AML-193 (cell line): ENCODE results near the gene LIN37.

Source experiments
- DNase-seq, 2 experiments: peaks; one replicate each; lab custom pipeline; 2025; lab: John Stamatoyannopoulos, UW

The LIN37 gene

DNA sequence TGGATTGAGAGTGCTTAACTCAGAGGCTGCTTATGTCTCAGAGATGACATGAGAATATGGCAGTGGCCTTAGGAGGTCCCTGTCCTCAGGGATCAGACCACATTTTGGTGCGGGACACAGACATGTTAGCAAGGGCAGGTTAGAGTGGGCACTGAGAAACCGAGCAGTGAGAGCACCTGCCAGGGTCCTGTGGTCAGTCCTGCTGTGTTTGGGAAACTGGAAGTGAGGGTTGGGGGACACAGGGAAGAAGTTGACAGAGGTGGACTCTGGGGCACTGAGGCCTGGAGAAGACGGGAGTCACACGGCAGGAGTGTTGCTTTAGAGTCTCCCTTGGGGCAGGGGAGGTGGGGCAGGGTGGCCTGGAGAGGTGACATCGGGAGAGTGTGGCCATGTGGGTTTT lies 13.5 kb upstream of the LIN37 start:
- DNase-seq = no peak

DNA sequence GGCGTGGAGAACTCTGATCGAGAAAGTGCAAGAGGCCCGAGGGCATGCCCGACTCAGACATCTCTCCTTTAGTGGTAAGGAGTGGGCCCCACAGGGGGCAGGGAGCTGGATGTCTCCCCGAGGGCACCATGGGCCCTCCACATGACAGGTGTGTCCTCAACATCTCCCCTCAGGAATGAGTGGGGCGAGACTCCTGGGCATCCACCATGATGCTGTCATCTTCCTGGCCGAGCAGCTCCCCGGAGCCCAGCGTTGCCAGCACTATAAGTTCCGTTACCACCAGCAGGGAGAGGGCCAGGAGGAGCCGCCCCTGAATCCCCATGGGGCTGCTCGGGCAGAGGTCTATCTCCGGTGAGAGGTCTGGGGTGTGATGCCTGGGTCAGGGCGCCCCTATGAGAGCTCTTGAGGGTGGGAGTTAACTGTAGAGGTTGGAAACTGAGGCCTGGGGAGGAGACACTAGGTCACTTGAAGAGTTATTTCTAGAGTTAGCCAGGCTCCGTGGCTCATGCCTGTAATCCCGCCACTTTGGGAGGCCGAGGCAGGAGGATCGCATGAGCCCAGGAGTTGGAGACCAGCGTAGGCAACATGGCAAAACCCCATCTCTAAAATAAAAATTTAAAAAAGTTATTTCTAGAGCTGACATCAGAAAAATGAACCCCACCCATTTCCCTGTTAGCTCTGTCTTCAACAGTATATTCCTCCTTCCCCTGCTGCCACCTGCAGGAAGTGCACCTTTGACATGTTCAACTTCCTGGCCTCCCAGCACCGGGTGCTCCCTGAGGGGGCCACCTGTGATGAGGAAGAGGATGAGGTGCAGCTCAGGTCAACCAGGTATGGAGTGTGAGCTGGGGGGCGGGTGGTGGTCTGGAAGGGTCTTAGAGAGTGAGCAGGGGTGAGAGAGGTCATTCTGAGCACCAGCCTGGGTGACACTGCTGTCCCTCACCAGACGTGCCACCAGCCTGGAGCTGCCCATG lies 11.2 kb upstream of the LIN37 start:
- no peak for DNase-seq

DNA sequence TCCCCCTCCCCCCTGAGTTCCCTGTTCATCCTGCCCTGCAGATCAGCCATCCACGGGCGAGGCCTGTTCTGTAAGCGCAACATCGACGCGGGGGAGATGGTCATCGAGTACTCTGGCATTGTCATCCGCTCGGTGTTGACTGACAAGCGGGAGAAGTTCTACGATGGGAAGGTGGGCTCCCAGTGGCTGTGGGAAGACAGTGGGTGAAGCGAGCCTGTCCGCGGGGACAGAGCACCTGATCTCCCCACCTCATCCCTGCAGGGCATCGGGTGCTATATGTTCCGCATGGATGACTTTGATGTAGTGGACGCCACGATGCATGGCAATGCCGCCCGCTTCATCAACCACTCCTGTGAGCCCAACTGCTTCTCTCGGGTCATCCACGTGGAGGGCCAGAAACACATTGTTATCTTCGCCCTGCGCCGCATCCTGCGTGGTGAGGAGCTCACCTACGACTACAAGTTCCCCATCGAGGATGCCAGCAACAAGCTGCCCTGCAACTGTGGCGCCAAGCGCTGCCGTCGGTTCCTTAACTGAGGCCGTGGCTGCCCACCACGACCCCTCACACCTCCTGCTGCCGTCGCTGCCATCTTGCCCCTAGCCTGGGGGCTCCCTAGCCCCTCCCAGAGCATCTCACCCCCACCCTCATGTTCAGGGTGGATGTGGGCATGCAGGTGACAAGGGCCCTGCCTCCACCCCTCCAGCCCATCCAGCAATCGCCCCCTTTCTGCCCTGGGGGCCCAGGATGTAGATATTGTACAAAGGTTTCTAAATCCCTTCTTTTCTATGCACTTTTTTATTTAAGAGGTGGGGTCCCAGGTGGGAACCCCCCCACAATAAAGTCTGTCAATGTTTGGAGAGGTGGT lies 10.1 kb upstream of the LIN37 start:
- no peak for DNase-seq

DNA sequence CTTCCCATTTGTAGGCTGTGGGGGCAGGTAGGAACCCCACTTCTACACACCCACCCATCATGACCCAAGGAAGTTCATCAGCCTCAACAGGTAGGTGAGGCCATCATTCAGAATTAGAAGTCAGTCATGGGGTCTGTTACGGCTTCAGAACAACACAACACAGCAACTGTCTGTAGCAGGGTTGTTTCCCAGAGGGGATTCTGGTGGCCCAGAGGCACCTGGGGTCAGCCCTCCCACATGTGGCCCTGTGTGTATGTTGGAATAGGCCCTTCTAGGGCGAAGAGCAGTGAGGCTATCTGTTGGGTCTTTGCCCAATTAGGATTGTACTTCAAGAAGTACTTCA lies 9.5 kb upstream of the LIN37 start:
- DNase-seq = no peak

DNA sequence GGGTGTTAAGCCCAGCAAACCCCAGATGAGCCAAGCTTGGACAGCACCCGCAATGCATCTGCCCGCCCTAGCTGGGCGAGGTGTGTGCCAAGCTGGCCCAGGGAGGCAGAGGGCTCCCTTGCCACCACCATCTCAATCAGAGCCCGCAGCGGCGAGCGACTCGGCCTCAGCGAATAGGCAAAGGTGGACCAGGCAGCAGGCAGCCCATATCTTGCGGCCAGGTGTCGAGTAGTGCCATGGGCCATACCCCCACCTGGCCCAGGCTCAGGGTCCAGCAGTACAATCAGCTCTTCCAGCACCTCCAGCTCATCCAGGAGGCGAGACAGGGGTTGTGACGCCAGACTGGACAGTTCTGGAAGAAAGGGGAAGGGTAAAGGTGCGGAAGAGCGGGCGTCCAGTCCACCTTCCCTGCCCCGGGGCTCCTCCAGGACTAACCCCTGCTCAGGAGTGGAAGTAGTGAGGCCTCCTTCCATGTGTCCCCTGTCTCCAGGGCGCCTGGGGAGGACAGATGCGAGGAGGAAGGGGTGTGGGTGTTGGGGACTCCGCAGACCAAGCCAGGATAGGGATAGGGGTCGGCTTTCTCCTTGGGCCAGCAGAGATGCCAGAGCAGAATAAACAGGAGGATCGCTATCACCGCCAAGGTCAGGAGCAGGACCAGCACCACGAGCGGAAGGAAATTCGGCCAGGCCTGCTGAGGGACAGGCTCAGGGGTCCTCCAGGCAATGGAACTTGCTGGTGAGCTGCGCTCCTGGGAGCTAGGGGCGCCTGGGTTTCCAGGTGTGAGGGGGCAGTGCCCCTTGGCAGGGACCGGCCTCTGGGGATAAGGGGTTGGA lies 8.9 kb upstream of the LIN37 start:
- DNase-seq = no peak

DNA sequence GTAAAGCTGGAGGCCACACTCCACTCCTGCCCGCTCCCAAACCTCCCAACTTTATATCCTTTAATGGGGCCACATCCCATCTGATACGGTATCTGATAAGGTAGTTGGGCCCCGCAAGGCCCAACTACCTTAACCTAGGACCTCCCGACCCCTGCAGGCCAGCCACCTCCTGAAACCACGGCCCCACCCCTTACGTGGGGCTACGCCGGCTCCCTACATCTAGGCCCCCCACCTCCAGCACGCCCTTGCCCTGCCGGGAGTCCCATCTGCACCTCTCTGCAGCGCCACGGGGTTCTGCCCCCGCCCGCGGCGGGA lies 8.3 kb upstream of the LIN37 start:
- no peak for DNase-seq

DNA sequence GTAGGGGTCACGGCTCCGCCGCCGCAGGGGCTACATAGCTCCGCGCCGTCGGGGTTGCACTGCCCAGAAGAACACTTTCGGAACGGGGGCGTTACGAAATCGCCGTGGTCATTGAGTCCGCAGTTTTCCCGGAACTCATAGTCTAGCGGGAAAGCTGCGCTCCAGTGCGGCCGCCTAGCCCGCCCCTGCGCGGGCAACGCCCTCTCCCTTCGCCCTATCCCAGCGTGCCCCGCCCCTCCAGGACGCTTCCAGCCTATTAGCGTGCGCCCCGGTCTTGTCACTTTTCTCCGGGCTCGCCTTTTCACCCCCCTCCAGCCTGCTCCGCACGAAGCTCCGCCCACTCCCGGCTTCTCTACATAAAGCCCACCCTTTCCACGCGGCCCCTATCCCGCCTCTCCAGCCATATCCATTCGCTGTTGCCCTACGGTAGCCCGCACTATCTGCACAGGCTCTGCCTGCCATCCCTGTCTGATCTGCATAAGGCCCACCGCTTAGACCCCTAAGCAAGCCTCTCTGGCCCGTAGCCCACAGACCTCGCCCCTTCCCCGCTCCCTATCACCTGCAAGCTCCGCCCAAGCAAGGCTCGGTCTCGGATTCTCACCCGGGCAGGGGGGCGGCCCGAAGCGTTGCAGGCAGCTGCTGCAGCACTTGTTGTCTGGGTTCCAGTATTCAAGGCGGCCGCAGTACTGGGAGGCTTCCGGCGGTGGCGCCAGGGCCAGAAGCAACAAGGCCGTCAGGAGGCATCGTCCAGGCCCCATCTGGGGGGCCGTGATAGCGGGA lies 7.8 kb upstream of the LIN37 start:
- peak; percentile 94 to 97 for DNase-seq

DNA sequence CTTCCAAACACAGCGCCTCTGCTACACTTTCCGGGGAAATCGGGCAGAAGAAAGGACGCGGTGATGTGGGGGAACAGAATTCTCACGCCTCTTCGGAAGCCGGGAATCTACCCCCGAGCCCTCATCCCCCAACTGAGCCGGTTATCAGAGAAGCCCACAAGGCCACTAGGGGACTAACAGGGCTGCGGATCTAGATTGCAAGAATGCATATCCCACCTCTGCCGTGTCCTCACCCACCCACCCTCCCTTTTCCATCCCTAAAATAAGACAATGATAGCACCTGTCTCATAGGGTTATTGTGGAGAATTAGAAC lies 7.2 kb upstream of the LIN37 start:
- no peak for DNase-seq

DNA sequence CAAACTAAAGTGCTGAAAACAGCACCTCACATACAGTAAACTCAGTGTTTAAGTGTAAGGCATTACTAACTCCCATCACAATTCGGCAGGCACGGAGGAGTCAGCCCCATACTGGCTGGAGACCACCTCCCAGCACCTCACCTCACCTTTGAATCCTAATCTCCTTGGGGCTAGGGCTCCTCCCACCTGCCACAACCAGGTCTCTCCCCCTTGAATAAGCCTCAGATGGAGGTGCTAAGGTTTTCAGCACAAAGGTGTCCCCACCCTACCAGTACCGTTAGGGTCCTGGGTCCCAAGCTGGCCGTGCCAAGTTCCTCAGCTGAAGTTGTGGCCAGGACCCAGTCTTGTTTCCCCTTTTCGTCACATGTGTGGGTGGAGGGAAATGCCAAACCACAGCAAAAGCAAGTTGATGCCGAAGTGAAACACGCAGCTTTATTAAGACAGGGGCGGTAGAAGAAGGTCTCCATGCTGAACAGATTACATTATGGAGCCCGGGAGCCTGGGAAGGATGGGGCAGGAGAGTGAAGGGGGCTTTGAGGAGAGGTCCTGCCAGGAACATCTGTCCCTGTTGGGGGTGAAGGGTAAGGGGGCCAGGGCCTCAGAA lies 6.2 kb upstream of the LIN37 start, which contains the start of gene IGFLR1:
Gene IGFLR1, minus strand, starts transcription at position 332 of the 604 bp plus-strand sequence. CDS start 1,272 bp downstream, outside the sequence.
- DNase-seq = peak; percentile 67 to 71

DNA sequence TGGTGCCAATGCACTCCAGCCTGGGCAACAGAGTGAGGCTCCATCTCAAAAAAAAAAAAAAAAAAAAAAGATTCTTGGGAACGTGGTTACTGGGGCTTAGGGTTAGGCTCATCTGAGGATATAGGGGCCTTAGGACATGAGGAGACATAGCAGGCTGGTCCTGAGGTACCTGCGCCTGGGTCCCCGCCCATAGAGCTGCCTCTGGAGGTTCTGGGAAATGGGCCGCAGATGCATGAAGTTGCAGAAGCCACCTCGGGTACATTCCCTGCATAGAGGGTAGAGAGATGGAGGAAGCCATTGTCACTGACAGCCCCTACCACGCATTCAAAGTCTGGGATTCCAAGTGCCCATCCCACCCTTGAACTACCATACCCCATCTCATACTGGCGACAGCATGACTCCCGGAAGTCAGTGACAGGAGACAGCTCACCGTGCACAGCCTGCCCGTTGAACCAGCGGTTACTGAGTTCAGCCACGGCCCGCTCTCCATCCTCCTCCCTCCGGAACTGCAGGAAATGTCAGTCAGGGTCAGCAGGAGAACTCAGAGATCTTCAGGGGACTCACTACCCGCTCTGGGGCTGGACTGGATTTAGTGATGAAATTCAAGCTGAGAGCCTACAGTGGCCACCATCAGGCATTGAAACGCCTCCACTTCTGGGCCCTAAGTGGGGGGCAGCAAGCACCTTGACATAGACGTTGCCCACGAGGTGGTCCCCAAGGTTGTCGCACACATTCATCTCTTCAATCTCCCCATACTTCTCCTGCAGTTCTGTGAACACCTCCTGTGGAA lies 4.5 kb upstream of the LIN37 start:
- no peak for DNase-seq

DNA sequence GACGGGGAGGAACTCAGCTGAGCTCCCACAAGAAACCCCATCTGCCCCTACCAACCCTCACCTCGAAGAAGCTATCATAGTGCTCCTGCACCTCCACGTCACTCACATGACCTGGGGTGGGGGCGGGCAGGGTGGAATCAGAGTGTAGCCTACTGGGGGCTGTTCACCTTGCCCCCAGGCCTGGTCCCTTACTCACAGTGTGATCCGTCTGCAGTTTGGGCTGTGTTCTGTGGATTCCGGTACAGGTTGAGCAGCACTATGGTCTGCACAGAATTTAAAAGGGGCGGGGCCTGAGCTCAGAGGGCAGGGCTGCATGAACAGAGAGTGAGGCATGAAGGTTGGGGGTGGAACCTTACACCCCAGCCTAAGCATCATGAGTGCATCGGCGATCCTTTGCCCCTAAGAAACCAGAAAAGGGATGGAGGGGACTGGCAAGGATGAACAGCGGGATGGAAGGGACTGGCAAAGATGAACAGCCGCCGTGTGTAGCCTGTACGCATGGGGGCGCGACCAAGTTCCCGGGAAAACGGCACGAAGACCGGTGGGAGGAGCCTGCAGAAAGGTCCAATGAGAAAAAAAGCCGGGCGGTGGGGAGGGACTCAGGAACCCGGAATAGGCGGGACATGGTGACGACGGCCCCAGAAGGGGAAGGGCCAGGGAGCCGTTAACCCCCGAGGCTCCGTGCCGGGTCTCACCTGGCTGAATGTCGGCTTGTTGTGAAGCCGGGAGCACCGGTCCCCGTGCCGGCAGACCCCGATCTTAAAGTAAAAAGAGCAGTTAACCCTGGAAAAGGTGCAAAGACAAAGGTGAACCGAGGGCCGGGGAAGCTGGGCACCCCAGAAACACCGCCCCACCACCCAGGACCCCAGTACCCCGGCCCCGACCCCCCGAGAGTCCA lies 3.7 kb upstream of the LIN37 start:
- DNase-seq = peak; percentile 85 to 93

DNA sequence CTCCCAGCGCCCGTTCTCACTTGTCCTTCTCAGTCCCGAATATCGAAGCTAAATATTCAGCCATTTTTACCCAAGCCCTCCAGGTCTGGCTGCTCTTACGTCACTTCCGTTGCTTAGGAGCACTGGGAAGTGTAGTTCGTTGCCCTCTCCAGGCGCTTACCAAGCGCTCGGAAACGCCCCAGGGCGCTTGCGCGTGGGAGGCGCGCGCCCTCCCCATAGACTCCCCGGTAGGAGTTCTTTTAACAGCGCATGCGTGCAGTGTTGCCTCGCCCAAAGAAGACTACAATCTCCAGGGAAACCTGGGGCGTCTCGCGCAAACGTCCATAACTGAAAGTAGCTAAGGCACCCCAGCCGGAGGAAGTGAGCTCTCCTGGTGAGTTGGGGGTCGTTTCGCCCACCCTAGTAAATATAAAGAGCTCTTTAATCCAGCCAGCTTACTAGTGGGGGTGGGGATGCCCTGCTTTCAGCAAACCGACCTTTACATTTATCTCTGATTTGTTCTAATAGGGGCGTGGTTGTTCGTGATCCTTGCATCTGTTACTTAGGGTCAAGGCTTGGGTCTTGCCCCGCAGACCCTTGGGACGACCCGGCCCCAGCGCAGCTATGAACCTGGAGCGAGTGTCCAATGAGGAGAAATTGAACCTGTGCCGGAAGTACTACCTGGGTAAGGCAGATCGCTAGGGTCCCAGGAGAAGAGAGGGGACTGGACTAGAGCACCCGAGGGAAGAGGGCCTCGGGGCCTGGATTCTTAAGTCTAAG lies 2.9 kb upstream of the LIN37 start, which contains the start of the genes PSENEN and U2AF1L4:
Gene PSENEN, plus strand, starts transcription at position 324 of the 759 bp plus-strand sequence. Its CDS starts 280 bp downstream, at position 604.
Gene U2AF1L4, minus strand, starts transcription at position 91 of the 759 bp plus-strand sequence. Its CDS starts 27 bp downstream, at position 64.
- peak; percentile 97 to 99 for DNase-seq

DNA sequence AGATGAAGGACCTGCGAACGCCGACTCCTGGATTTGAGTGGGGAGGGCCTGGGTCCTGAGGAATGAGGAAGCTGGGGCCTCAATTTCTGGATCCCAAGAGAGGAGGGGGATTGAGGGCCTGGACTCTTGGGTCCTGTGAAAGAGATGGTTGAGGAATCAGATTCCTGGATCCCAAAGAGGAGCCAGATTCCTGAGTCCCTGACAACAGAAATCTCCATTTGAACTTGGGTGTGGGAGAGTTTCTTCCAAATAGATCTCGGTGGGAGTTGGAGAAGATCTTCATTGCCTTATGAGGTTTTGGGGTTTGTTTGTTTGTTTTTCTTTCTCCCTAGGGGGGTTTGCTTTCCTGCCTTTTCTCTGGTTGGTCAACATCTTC lies 2.3 kb upstream of the LIN37 start:
- no peak for DNase-seq

DNA sequence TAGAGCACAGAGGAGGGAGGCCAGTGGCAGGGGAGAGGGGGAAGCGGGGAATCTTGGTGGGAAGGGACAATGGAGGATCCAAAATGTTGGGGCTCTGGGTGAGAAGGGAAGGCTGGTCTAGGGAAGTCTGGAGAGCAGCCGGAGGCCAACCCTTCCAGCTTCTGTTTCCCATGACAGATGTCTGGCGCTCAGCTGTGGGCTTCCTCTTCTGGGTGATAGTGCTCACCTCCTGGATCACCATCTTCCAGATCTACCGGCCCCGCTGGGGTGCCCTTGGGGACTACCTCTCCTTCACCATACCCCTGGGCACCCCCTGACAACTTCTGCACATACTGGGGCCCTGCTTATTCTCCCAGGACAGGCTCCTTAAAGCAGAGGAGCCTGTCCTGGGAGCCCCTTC lies 1.8 kb upstream of the LIN37 start:
- no peak for DNase-seq

DNA sequence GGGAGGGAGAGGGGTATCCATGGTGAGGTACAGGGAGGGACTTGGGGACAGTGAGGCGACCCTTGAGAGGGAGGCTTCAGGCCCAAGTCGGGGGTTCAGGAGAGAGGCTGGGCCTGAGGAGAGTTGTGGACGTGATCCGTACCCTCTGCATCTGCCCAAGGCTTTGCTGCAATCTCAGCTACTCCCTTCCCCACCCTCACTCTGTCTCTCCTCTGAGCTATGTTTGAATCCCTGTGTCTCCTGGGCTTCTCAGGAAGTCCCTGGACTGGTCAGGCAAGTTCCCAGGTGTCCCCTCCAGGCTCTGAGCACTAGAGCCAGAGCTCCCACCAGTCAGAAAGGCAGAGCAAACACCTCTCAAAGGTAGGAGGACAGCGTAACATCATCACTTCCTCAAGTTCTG lies 1.8 kb downstream of the LIN37 start:
- DNase-seq = no peak

DNA sequence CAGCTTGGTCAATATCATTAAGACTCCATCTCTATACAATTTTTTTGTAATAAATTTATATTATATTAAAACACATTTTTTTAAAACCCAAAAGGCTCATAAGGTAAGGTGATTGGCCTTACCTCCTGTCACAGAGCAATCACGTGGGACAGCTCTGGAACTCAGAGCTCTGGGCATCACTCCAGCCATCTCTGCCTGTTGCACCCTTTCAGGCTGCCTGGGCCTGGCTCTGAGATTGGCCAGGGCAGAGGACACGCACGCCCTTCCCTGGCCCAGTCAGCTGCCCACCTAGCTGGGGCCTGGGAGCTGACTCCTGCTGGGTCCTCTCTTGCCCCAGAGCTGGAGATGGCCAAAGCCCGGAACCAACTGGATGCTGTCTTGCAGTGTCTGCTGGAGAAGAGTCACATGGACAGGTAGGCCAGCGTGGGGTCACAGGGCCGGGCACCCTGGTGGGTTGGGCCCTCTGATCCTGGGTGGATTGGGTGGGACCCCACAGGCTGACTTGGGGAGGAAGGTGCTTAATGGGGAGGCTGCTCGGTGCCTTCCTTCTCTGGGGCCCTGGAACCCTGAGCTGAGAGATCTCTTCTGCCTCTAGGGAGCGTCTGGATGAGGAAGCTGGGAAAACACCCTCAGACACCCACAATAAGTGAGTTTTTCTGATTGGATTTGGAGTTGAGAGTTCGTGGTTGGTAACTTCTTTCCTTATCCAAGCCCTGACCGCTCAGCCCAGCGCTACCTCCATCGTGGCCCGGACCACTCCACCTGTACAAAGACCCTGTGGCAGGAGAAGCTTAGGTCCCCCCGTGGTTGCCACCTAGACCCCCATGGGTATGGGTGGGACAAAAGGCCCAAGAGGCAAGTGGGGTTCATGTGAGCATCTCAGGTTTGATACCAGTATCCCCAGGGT lies 3.7 kb downstream of the LIN37 start:
- DNase-seq = no peak

DNA sequence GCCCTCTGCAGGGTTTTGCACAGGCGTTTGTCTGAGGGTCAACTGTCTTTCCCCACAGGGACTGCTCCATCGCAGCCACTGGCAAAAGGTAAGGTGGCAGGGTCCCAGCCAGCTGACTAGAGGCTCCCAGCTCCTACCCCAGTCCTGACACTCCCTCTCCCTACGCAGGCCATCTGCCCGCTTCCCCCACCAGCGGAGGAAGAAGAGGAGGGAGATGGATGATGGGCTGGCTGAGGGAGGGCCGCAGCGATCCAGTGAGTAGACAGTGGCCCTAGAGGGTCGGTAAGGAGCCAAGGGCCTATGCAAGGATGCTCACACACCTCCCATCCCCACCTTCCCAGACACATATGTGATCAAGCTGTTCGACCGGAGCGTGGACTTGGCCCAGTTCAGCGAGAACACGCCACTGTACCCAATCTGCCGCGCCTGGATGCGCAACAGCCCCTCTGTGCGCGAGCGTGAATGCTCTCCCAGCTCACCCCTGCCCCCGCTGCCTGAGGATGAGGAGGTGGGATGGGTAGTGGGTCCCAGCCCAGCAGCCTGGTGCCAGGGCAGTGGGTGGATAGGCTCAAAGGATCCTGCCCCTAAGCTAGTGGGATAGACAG lies 4.5 kb downstream of the LIN37 start:
- DNase-seq = no peak
